Activated CD4-positive, alpha-beta T cell treated with anti-CD3 and anti-CD28 coated beads, Interleukin-2, Interleukin-6, amounts not matched to agents 100 ng/mL and 50 ng/mL, durations not matched to agents 16 hours and 8 hours (primary cell): ENCODE measurements around the gene PROSER3.
A peak's percentile ranks its signal among the peaks of the same experiment; 100 is the strongest.
"Not testable (repeated sequence)": the region's sequence is repeated elsewhere in the genome, so short reads cannot be mapped to it uniquely, and the experiment has no call there.

Experiments used
- DNase-seq: peaks from one replicate; pipeline ENCODE4 v3.0.0-alpha.2; 2020

The PROSER3 gene

DNA sequence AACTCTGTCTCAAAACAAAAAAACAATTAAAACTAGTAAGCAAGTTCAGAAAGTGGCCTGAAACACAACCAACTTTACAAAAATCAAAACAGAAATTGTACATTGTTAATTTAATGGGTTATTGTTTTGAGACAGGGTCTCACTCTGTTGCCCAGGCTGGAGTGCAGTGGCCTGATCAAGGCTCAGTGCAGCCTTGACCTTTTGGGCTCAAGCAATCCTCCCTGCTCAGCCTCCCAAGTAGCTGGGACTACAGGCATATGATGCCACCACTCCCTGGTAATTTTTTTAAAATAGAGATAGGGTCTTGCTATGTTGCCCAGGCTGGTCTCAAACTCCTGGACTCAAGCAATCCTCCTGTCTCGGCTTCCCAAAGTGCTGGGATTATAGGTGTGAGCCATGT lies 37.6 kb downstream of the PROSER3 start:
- DNase-seq = not testable (repeated sequence)

DNA sequence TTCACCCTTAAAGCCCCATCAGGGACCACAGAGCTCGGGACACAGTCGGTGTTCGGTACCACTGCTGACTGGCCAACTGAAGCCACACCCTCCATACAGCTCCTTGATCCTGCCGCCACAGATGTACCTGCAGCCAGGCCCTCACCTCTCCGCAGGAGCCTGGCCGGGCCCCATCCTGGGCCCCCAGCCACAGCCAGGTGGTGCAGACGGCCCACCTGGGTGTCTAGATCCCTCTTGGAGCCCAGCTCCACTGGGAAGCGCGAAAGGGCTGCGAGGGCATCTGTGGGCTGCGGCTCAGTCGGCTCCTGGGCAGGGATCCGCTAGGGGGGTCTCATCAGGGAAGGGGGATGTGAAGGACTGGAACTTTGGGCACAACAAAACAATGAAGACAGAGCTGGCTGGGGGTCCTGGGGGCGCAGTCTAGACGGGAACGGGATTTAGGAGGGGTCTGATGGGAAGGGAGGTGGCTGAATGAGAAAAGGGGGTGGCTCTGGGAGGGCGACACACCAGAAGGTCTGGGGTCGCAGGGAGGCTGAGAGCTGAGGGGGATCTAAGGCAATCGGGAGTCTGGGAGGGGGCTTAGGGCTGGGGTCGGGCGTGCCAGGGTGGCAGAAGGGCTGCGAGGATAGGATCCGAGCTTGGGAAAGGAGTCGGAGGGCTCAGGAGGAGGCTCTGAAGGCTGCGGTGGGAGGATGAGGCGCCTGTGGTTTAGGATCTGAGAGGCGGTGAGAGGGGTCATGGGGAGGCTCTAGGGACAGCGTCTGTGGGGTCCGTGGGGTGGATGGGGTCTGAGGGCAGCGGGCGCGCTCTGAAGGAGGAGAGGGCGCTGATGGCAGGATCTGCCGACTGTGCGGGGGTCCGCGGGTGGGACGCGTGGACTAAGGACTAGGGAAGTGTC lies 38.9 kb downstream of the PROSER3 start:
- DNase-seq = no peak

DNA sequence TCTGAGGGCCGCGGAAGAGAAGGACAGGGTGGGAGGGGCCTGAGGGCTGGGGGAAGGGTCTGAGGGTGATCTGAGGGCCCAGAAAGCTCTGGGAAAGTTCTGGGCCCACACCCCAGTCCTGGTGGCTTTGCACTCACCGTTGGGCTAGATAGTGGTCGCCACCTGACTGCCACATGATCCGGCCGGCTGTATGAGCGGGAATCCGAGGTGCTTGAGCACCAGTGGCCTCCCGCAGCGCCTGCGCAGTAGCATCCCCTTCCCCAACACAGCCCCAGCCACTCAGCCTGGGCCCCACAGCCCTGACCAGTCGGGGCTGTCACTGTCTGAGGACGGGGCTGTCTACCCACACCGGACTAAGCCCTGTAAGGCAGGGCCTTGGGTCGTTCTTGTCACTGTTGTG lies 39.7 kb downstream of the PROSER3 start:
- peak; percentile 16 for DNase-seq

DNA sequence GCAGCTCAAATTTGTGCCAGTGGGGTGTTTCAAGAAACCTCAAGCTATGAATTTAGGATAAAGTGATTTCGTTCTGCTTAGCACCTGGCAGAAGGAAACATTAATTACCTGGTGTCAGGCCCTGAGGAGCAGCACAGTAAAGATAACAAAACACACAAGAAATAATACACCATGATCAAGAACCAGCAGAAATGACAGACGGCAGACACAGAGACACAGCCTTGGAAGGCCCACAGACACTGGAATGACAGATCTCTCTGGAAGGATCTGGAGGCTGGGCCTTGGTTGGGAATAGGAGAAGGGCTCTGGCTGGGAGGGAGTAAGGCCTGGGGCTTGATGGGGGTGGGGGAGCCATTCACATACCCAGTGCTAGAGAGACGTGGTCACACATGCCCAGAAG lies 43.9 kb downstream of the PROSER3 start:
- DNase-seq = no peak

DNA sequence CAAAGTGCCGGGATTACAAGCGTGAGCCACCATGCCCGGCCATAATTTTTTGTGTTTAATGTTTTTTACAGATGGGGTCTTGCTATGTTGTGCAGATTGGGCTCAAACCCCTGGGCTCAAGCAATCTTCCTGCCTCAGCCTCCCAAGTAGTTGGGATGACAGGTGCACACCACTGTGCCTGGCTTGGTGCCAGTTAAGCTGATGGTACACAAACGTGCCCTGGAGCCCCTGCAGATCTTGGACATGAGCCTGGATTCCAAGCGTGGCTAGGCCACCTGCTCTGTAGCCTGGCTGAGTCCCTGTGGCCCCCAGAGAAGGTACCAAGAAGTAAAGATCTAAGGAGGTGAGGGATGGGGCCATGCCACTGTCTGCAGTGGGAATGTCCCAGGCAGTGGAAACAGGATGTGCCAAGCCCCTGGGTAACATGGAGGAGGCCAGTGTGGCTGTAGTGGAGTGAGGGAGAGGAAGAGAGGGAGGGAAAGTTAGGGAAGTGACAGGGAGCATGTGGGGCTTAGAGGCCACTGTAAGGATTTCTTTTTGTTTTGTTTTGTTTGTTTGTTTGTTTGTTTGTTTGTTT lies 47.6 kb downstream of the PROSER3 start:
- DNase-seq = no peak

DNA sequence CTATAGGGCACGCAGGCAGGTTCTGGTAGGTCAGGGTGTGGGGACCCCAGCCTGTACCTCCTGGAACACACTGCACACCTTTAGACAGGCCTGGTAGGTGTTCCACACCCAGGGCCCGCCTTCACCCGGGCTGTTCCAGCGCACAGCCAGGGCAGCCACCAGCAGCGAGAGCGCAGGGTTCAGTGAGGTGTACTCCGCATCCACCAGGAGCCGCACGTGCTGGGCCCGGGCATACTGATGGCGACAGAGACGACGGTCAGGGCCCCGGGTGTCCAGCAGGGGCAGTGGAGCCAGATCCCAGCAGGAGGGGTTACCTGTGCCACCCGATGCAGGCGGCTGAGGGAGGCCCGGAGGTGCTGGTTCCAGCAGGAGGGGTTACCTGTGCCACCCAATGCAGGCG lies 48.6 kb downstream of the PROSER3 start:
- no peak for DNase-seq

DNA sequence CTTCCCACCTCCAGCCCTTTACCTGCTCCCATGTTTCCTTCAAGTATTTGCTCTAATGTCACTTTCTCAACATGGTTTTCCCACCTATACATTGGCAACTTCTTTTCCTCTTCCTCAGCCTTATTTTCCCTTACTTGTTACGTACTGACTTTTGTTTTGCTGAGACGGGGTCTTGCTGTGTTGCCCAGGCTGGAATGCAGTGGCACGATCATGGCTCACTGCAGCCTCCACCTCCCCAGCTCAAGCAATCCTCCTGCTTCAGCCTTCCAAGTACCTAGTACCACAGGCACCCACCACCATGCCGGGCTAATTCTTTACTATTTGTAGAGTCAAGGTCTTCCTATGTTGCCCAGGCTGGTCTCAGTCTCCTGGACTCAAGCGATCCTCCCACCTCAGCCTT lies 49.7 kb downstream of the PROSER3 start:
- DNase-seq = no peak

DNA sequence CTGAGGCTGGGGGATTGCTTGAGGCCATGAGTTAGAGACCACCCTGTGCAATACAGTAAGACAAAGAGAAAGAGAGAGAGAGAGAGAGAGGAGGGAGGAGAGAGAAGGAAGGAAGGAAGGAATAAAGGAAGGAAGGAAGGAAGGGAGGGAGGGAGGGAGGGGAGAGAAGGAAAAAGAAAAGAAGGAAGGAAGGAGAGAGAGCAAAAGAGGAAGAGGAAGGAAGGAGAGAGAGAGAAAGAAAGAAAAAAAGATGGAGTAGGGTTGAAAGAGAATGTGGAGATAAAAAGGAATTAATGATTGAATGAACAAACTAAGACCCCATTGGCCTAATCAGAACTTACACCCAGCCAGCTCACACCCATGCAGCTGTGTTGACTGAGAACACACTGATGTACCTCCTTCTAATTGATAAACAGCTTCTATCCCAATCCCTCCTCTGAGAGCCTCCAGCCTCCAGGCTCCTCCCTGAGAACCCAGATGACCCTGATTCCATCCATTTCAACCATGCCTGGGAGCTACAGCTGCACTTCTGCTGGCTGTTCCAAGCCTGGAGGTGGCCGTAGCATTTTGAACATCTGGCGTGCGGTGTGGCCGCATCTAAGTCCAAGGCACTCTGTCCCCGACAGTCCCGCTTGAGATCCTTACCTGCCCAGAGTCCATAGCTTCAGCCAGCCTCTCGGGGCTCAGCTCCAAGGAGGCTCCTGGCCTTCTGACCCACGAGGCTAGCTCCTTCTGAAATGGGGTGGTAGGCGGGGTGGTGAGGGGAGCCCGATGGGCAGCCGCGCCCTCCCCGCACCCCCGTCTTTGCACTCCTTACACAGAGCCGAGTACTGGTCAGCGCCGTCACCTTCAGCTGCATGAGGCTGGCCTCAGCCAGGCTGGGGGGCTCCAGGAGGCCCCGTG lies 53.6 kb downstream of the PROSER3 start:
- no peak for DNase-seq

DNA sequence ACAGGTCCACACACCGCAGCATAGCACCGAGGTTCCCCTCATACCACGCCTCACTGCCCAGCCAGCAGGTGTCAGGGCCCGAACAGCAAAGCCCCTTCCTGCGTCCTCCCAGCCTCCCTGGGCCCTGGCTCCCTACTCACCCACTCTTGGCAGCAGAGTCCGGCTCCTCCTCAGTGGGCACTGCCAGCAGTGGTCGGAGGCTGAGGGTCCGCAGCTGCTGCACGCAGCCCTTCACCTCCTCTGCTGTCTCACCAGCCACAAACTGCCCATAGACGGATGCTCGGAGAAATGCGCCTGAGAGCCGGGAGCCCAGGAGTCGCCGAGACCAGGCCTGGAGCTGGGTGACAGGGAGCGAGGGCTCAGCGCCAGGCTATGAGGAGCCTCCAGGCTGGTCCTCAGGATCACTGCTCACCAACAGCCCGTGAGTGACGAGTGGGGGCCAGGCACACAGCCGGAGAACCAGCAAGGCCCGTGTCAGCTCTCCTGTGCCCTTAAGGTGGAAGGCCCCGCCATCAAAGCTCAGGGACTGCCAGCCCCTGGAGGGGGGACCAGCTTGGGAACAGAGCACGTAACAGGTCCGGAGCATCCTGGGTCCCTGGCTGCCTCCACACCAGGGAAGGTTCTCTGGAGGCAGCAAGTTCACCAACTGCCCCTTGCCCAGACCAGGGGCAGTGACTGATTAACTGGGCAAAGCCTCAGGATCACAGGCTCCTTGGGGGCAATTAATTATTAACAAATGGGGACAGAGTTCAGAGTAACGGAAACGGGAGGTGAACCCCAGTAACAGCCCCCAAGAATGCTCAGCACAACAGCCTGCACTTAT lies 54.5 kb downstream of the PROSER3 start, which contains the start of gene PRODH2:
Gene PRODH2, minus strand, starts transcription at position 626 of the 823 bp plus-strand sequence. Its CDS starts 40 bp downstream, at position 586.
- no peak for DNase-seq

DNA sequence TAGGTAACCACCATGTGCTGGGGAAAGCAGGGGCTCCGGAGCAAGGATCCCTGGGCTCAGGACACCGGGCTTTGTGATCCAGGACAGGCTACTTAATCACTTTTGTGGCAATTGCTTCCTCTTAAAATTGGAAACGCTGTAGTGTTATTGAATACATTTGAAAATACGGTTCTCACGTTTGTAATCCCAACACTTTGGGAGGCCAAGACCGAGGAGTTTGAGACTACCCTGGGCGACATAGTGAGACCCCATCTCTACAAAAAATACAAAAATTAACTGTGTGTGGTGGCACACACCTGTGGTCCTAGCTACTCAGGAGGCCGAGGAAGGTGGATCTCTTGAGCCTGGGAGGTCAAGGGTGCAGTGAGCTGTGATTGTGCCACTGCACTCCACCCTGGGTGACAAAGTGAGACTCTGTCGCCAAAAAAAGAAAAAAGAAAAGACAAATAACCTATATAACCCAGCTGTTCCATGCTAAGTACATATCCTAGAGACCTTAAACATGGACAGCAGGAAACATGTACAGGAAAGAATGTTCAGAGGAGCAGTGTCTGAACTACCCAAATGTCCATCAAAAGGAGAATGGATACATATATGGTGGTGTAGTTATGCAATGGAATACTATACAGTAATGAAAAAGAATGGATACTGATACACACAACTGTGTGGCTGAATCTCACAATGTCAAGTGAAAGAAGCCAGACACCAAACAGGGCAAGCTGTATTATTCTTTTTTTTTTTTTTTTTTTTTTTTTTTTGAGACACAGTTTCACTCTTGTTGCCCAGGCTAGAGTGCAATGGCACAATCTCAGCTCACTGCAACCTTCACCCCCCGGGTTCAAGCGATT lies 55.3 kb downstream of the PROSER3 start:
- DNase-seq = no peak

DNA sequence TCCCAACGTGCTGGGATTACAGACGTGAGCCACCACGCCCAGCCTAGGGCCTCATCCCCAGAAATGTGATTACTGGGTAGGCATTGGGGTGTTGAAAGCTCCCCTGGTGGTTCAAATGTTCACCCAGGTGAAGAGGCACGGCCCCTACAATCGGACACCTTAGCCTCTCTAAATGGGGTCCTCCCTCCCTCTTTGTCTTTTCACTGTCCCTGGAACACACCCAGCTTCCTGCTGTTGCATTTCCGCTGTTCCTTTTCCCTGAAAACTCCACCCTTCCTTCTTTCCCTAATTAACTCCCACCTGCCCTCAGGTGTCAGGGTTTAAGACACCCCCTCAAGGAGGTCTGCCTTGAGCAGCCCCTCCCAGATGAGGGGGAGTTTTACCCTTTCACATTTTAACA lies 58.3 kb downstream of the PROSER3 start:
- no peak for DNase-seq

DNA sequence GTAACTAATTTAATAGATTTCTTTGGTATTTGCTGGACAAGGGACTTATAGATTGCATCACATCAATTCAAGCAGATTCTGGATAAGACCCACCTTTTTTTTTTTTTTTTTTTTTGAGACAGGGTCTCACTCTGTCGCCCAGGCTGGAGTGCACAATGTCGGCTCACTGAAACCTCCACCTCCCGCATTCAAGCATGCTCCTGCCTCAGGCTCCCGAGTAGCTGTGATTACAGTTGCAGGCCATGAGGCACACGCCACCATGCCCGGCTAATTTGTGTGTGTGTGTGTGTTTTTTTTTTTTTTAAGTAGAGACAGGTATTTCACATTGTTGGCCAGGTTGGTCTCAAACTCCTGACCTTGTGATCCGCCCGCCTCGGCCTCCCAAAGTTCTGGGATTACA lies 58.9 kb downstream of the PROSER3 start:
- no peak for DNase-seq

DNA sequence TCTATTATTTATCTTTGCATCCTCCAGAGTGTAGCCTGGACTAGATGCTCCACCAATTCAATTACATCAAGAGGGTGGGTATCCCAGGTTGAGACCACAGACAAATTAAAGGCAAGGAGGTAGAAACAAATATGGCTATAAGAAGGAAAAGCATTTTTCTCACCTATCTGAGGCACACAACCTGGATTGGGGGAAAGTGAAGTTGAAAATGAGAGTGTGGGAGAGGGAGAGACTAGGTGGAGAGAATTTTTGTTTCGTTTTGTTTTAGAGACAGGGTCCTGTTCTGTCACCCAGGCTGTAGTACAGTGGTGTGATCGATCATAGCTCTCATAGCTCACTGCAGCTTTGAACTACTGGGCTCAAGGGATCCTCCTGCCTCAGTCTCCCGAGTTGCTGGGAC lies 60.5 kb downstream of the PROSER3 start:
- DNase-seq = no peak
